Cortex of kidney (tissue), 1 donor: Measurements from ENCODE around the gene SORCS3.

Experiments used
- DNase-seq: peaks from one replicate; lab custom pipeline; 2025; lab: John Stamatoyannopoulos, UW

The SORCS3 gene

DNA sequence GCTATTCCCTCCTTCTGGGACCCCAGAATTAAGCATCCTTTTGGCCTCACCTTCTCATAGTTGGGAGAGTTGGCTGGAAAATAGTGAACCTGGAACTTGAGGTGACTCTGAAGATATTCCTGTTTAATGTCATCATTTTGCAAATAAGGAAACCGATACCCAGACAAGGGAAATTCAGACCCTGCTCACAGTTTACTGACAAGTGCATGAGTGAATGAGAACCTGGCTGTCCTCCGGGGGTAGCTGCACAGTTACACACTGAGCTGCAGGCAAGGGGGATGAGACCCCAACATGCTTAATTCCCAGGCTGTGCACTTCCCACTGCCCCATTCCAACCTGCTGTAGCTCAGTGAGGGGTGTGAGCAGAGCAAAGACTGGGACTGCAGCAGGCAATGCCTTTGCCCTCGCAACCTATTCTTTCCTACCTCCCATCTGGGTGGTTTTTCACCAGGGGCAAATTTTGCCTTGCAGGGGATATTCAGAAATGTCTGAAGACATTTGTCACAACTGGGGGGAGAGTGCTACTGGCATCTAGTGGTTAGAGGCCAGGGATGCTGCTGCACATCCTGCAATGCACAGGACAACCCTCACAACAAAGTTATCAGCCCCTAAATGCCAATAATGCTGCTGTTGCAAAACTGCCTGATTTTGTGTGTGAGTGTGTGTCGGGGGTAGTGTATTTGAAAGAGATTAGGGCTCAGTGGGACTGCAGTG, 136.2 kb downstream of the SORCS3 start:
- DNase-seq: no peak

GRCh38 chr10:104778371-104778770, 137.3 kb downstream of the SORCS3 start:
- DNase-seq: no peak

GRCh38 chr10:104779701-104780100, 138.6 kb downstream of the SORCS3 start:
- no peak for DNase-seq

GRCh38 chr10:104780165-104780564, 139.1 kb downstream of the SORCS3 start:
- DNase-seq: no peak

DNA sequence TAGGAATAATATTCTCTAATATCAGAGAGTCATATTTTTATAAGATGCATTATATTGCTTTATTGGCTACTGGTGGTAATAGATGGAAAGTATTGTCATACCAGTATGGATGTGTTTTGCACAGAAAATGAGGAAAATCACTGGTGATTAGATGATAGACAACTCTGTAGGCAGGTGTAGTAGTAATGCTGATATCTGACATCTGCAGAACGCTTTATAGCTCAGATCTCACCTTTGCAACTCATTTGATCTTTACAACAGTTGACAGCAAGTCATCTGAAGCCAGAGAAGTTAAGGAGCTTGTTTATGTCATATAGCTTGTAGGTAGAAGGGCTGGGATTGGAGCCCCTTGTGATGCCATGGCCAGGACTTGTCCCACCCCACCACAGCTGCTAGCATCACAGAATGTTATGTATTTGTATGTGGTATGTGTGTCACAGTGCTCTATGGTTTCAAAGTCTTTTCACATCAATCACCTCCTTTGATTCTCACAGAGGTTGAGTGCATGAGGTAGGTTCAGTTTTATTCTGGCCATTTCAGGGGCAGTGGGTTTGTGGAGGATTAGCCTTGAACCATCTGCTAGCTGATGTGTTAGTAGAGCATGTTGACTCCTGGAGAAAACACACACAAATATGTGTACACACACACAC, 140.0 kb downstream of the SORCS3 start:
- no peak for DNase-seq

DNA sequence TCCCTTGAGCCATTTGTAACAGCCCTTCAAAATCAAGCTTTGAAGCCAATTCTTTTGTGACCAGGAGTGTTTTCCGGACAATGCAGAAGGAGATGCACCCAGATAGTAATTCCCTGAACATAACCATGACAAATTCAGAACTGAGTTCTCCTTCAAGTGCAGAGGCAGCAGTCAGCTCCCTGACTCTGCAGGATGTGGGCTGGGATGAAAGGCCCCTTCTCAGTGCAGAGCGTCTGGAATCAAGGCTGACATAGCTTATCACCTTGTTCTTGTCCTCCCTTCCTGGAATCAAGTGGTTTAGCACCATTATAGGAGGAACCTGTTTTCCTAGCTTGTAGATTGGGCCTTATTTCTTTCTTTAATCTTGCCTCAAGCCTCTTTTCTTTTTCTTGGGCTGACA, 143.4 kb downstream of the SORCS3 start:
- DNase-seq: no peak

DNA sequence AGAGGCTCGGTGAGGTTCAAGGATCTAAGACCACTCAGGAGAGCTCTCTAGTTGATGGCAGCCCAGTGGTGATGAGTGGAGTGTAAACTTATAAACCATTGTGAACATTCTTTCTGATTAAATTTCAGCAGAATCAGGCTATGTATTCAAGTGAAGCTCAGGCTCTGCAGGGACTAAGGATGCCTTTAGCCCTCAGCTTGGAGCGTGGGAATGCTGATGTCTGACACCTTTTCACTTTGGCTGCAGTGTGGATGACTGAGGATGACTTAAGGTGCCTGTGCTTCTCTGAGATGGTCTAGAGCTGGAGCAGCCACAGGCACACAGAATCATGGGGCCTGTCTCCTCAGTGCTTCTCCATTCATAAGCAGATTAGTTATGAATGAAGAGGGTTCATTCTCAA, 150.4 kb downstream of the SORCS3 start:
- no peak for DNase-seq

DNA sequence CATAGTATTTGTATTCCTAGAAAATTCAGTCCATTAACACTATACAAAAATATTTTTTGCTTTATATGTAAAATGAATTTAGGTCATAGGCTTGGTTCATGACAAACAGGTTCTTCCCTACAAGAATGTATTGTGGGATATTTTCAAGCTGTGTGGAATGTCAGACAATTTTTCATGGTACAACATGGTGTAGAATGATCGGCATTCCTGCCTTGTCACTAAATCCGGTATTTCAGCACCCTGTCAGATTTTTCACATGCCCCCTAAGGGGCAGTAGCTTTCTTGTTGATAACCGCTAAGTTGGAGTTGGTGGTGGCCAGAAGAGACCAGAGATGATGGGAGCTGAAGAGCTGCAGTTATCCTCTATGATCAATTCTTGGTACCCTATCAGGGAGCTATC, 154.3 kb downstream of the SORCS3 start:
- no peak for DNase-seq

GRCh38 chr10:104796823-104797222, 155.7 kb downstream of the SORCS3 start:
- DNase-seq: no peak

DNA sequence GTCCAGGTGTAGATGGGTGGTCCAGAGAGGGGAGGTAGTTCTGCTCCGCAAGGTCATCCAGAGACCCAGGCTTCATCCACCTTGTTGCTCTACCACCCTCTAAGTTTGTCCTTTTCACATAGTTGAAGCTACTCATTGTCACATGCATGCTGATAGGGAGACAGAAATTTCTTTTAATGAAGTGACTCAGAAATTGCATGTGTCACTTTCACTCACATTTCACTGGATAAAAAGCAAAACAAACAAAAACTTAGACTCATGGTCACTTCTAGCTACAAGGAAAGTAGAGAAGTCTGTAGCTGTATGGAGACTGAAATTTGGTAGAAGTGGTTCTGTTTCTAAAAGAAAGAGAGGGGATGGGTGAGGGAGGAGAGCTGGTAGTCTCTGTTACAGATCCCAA, 161.9 kb downstream of the SORCS3 start:
- DNase-seq: no peak

- no peak for DNase-seq
Measured at GRCh38 chr10:104804880-104805279, 163.8 kb downstream of the SORCS3 start.

DNA sequence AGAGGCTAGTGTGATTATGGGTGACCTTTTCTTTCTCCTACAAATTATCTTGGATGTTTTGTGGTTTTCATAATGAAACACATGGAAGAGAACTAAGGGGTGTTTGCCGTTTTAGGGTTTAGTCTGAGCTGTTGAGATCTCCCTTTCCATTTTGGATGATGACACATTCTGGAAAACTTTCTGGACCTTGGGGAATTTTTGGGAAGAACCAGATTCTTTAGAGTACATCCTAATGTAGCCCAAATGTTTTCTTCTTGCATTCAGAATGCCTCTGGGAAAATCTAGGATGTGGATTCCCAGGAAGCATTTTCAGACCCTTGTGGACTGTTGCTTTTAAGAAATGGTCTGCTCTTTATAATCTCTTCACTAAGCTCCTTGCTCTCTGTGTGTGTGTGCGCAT, 165.7 kb downstream of the SORCS3 start:
- DNase-seq: no peak

- no peak for DNase-seq
Measured at GRCh38 chr10:104807581-104808310, 166.7 kb downstream of the SORCS3 start.

DNA sequence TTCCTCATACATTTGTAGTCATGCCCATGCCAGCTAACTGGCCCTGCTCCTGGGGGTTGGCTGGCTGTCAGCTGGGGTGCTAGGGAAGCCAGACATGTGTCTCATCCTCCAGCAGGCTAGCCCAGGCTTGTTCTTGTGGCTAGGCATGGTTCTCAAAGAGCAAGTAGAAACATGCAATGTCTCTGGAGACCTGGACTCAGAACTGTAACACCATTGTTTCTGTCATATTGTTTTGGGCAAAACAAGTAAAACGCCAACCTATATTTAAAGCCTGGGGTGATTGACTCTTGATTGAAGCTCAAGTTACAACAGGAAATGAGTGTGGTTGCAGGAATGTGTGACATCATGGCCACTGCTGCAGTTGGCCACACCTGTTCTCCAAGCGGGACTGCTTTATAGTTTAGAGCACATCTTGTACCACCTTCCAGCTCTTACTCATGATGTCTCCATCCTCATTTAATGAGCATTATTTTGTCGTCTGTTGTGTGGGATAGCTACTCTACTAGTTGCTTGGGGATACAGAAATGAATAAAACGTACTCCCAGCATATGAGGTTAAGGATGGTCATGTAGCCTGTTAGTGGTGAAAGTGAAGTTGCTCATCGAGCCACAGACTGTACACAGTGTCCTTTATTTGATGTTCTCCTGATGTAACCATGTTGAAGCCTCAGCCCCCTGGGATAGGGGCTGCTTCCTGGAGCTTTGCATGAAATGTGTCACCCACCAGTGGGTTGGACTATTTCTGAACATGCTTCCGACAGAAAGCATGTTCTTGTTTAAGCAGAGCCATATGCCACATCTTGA, 168.4 kb downstream of the SORCS3 start:
- DNase-seq: no peak

DNA sequence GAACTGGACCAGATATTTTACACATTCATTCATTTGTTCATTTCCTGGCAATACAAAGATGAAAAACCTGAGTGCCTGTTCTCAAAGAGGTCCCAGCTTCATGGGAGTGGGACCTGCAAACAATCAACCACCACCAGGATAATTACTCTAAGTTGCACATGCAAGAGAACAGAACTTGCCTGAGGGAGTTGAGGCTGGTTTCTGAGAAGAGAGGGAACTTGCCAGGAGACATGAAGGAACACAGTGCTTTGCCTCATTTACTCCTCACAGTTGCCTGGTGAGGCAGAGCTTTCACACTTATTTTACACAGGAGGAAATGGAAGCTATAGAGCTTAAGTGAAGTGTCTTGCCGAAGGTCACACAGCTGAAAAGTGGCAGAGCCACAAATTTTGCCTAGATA, 170.1 kb downstream of the SORCS3 start:
- no peak for DNase-seq

GRCh38 chr10:104816501-104816900, 175.4 kb downstream of the SORCS3 start:
- no peak for DNase-seq

DNA sequence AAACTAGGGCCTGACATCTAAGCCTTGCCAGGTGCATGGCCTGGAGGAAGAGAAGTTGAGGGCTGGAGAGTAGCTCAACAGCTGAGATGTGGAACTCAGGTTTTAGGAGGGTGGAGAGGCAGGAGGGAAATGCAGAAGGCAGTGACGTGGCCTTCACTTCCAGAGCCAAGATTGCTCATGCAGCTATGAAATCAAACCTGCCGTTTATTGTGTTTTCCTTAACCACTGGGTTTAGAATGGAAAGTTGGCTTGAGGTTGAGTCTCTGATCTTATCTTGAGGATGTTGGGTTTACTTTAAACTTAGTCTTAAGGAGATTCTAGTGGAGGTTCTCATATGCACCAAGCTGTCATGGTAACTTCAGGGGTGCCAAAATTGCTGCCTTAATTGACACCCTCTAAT, 178.6 kb downstream of the SORCS3 start:
- no peak for DNase-seq

DNA sequence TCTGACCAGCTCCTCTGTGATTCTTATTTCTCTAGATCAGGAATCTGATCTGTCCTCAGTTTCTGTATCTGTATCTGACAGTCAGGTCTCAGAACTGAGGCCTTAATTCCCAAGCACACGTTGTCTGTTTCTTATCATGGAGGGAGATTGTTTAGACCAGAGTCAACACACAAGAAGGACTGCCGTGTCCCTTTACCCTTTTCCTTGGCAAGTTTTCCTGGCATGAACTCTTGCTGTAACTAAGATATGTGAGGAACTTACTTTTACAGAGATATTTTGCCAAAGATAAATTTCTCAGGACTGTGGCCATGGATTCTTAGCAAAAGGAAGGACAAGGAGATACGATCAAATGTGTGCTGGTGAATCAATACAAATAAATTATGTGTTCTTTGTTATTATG, 181.0 kb downstream of the SORCS3 start:
- DNase-seq: no peak

DNA sequence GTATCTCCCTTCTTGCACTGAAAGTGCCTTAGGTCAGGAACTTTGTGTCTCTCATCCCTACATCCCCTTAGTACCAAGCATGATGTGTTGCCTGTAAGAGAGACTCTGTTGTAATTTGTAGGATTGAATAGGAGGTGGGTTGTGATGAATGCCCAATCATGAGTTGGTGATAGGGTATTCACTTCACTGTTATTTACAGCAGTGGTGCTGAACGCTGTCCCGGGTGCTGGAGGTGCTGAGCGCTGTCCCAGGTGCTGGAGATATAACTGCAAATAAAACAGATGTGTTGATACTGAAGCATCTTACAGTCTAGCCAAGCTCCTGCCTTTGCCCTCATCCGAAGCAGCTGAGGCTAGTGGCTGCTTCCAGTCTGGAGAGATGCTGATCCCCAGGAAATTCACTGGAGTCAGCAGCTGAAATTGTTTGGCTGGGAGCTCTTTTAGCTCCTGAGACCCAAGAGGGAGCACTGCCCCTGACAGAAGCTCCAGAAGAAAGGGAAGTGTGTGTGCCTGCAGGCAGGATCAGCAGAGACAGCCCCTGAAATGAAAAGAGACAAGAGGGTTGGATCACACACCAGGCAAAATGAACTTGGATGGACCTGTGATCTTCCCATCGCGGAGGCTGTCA, 183.4 kb downstream of the SORCS3 start:
- no peak for DNase-seq

DNA sequence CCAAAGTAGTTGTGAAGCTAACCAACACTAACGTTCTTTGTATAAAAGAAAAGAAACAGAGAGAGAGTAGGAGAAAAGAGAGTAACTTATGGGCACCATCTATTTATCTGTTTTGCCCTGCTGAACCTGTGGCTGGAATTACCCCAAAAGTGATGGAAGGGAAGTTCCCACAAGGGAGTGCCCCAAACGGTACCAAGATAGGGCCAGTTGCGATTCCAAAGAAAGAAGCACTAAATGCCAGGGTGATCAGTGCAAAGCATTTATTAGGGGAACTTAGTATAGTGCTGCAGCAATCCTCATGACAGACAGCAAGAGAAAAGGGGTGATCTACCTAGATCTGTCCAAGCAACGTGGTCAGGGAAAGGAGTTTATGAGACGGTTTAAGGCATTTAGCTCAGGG, 190.2 kb downstream of the SORCS3 start:
- DNase-seq: no peak

GRCh38 chr10:104834580-104834979, 193.5 kb downstream of the SORCS3 start:
- DNase-seq: no peak

DNA sequence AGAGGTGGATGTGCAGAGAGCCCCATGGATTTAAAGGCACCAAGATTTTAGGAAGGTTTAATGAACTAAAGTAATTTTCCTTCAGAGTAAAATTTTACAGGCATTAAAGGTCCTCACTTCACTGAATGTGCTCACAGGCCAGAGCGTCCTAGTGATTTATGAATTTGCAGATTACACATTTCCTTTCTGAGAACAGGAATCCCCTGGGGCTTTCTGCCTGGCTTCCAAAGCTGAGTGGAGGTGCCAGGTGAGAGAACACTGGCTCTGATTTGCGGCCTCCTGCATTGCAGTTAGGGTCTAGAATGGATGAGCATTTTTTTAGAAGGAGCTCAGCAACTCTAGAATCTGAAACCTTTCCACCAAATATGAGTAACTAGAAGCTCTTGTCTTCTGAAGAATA, 194.3 kb downstream of the SORCS3 start:
- DNase-seq: no peak
